ENCODE measurements around the gene THBD.
"Not testable (repeated sequence)": the region's sequence is repeated elsewhere in the genome, so short reads cannot be mapped to it uniquely, and the experiment has no call there.

The THBD gene

DNA sequence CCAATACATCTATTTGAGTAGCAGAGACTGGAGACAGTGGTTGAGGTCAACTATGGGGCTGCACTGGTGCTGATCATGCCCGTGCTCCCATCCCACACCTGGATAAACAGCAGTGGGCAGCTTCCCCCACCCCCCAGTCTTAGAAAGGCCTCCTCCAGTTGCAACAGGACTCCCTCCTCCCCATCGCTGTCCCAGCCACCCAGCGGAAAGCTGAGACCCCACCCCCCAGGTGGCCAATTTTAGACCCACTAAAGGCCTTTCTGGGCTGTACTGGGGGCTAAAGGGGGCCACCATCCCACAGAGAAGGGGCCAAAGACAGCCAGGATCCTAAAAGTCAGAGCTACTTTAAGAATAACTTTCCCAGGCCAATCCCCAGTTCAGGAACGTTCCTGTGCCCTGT lies 15.6 kb downstream of the THBD start:
- no peak for TF ChIP-seq SUZ12 (IDR thresholded peaks at IDR 0.05)
- TF ChIP-seq, protein P1, sequence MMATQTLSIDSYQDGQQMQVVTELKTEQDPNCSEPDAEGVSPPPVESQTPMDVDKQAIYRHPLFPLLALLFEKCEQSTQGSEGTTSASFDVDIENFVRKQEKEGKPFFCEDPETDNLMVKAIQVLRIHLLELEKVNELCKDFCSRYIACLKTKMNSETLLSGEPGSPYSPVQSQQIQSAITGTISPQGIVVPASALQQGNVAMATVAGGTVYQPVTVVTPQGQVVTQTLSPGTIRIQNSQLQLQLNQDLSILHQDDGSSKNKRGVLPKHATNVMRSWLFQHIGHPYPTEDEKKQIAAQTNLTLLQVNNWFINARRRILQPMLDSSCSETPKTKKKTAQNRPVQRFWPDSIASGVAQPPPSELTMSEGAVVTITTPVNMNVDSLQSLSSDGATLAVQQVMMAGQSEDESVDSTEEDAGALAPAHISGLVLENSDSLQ (IDR thresholded peaks at IDR 0.05), result no peak
- TF ChIP-seq FOXK2 (IDR thresholded peaks at IDR 0.05), result no peak
- no peak for TF ChIP-seq ARNT (IDR thresholded peaks at IDR 0.05)
- no peak for TF ChIP-seq L3MBTL2 (conservative IDR thresholded peaks at IDR 0.05)
- TF ChIP-seq FOXA1 (IDR thresholded peaks at IDR 0.05), result no peak
- no peak for TF ChIP-seq FOXM1 (IDR thresholded peaks at IDR 0.05; ENCODE audit: borderline replicate concordance)
- TF ChIP-seq HDGF (IDR thresholded peaks at IDR 0.05; ENCODE audit: borderline replicate concordance), result no peak
- TF ChIP-seq ELF4 (IDR thresholded peaks at IDR 0.05), result no peak
- no peak for TF ChIP-seq LEF1 (IDR thresholded peaks at IDR 0.05; ENCODE audit: borderline replicate concordance)
- TF ChIP-seq SP1 (IDR thresholded peaks at IDR 0.05), result no peak
- ChIA-PET CTCF (no interaction called here), POLR2A (no interaction called here)
- no peak for DNase-seq (ENCODE audit: extremely low spot score)

DNA sequence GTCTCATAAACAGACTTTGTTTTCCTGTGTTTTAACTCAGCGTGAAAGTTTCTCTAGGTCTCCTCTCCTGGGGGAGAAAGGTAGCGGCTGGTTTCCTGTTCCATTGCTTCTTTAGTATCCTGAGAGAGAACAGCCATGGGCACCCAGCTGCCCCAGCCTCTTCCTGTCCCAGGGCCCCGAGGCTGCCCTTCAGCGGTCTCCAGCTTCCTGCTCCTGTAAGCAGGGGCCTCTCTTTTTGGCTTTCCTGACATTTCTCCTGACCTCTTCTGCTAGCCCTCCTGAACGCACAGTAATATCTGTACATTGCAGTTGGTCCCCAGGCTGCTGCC lies 16.8 kb downstream of the THBD start:
- ChIA-PET POLR2A (no interaction called here), CTCF (no interaction called here)
- no peak for TF ChIP-seq L3MBTL2 (conservative IDR thresholded peaks at IDR 0.05)
- no peak for TF ChIP-seq LEF1 (IDR thresholded peaks at IDR 0.05; ENCODE audit: borderline replicate concordance)
- TF ChIP-seq CTBP1 (IDR thresholded peaks at IDR 0.05; ENCODE audit: borderline replicate concordance), result no peak
- TF ChIP-seq FOXA1 (IDR thresholded peaks at IDR 0.05), result no peak
- TF ChIP-seq NFRKB (IDR thresholded peaks at IDR 0.05), result no peak
- TF ChIP-seq TARDBP (IDR thresholded peaks at IDR 0.05), result no peak
- no peak for DNase-seq (ENCODE audit: extremely low spot score)

DNA sequence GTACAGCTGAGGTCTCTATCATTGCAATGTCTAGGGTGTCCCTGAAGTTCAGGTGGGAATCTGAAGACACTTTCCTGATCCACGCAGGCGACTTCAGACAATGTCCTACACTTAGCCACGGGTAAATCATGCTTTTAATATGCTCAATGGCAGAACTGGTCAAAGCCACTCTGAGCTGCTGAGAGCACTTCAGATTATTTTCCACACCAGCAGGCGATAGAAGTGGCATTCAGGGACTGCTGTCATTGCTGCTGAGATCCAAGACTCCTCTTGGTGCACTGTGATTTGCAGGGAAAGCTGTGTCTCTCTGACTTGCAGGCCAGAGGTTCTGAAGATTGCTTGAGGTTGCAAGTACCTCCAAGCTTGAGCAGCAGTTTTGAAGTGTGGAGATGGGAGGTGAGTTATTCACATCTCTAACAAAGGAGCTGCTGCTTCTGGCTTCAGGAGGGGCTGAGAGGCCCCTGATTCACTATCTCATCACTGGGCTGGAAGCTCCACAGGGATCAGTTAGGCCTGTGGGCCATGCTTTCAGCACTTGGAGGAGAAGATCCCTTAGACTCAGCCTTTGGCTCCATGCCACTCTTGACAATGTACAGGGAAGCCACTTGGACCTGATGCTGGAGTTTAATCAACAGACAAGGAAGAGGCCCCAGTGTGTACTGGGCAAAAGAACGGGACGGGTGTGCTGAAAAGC lies 17.3 kb downstream of the THBD start:
- POLR2A ChIA-PET, result no interaction called here
- CTCF ChIA-PET, result no interaction called here
- DNase-seq (ENCODE audit: extremely low spot score), result no peak
- TF ChIP-seq ZNF384 (IDR thresholded peaks at IDR 0.05), result no peak
- TF ChIP-seq, protein P1 (IDR thresholded peaks at IDR 0.05), result no peak

DNA sequence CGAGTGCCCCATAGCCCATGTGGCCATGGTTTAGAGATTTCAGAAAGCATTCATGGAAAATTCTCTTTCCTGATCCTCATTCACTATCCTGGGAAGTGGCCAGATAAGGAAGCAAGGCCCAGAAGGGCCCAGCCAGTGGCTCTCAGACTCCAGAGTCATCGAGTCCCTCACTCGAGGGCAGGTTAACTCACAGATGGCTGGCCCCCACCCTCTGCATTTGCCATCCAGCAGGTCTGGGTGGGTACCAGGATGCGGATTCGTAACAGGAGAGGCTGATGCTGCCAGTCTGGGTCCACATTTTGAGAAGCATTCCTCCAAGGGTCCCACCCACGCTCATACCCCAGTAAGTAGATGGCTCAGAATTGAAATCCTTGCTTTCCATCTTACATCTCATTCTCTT lies 18.1 kb downstream of the THBD start:
- DNase-seq (ENCODE audit: extremely low spot score), result no peak
- ChIA-PET POLR2A (no interaction called here), CTCF (no interaction called here)
- no peak for TF ChIP-seq BHLHE40 (IDR thresholded peaks at IDR 0.05; ENCODE audit: borderline replicate concordance)
- TF ChIP-seq TARDBP (IDR thresholded peaks at IDR 0.05), result no peak
- no peak for TF ChIP-seq ZNF384 (IDR thresholded peaks at IDR 0.05)
- TF ChIP-seq ELF4 (IDR thresholded peaks at IDR 0.05), result no peak
- TF ChIP-seq LEF1 (IDR thresholded peaks at IDR 0.05; ENCODE audit: borderline replicate concordance), result no peak
- TF ChIP-seq NFRKB (IDR thresholded peaks at IDR 0.05), result no peak

DNA sequence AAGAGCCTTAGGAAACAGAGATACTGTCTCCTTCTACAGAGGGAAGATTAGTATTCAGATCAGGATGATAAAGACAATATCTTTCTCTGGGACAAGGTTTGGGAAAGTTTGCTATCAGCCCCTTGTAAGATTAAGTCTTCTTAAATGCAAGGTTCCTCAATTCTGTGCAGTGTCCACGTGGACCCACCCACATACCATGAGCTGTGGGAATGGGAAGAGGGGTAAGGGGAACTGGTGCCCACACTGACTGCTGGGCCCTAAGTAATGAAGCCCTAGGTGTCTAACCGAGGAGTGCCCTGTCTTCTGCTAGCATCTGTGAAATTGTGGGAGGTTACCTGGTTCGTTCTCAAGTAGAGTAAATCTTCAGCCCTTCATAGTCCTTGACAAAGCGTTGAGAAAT lies 20.1 kb downstream of the THBD start:
- POLR2A ChIA-PET, result no interaction called here
- CTCF ChIA-PET, result no interaction called here
- TF ChIP-seq ELF4 (IDR thresholded peaks at IDR 0.05), result no peak
- TF ChIP-seq ARNT (IDR thresholded peaks at IDR 0.05), result no peak
- no peak for DNase-seq (ENCODE audit: extremely low spot score)

DNA sequence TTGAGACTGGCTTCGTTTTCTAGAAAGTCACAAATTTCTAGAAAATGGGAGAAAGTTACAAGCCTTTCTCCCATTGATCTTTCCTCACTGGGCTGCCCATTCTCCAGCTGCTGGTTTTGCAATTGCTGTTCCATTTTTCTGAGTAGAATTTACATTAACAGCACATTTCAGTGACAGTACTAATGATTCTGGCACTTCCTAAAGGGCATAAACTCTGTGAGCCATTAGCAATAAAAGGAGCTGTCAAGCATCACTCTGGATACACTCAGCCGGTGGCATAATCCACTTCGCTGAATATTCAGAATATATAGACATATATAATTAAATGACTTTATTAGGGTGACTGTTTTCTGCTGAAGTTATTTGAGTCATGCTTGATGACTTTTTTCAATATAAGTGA lies 21.1 kb downstream of the THBD start:
- POLR2A ChIA-PET, result no interaction called here
- TF ChIP-seq ELF4 (IDR thresholded peaks at IDR 0.05) (no peak), L3MBTL2 (conservative IDR thresholded peaks at IDR 0.05) (no peak), FOXK2 (IDR thresholded peaks at IDR 0.05) (no peak), NFRKB (IDR thresholded peaks at IDR 0.05) (no peak), FOXM1 (IDR thresholded peaks at IDR 0.05; ENCODE audit: borderline replicate concordance) (no peak), BHLHE40 (IDR thresholded peaks at IDR 0.05; ENCODE audit: borderline replicate concordance) (no peak), SP1 (IDR thresholded peaks at IDR 0.05) (no peak), SUZ12 (IDR thresholded peaks at IDR 0.05) (no peak), LEF1 (IDR thresholded peaks at IDR 0.05; ENCODE audit: borderline replicate concordance) (no peak), HDGF (IDR thresholded peaks at IDR 0.05; ENCODE audit: borderline replicate concordance) (no peak)
- TF ChIP-seq, protein P1 (IDR thresholded peaks at IDR 0.05), result no peak
- DNase-seq (ENCODE audit: extremely low spot score), result no peak
- CTCF ChIA-PET, result no interaction called here

DNA sequence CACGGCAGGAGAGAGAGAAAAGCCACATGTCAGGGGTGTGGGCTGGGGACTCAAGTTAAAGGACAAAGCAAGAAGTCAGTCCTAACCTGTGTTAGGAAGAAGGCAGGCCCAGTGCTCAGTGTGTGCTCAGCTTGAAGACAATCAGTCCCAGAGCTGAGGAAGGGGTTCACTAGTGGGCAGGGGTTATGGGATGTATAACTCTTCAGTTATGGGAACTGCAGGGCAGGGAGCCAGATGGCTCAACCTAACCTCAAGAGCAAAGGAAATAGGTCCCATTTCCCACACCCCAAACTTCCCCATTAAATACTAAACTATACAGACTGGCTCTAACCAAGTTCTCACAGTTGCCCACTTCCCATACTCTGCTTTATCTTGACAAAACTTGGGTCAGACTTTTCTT lies 21.8 kb downstream of the THBD start:
- no peak for DNase-seq (ENCODE audit: extremely low spot score)
- ChIA-PET CTCF (no interaction called here), POLR2A (no interaction called here)
- TF ChIP-seq BHLHE40 (IDR thresholded peaks at IDR 0.05; ENCODE audit: borderline replicate concordance), result no peak
- no peak for TF ChIP-seq HDGF (IDR thresholded peaks at IDR 0.05; ENCODE audit: borderline replicate concordance)
- TF ChIP-seq TARDBP (IDR thresholded peaks at IDR 0.05), result no peak
- TF ChIP-seq CTBP1 (IDR thresholded peaks at IDR 0.05; ENCODE audit: borderline replicate concordance), result no peak
- TF ChIP-seq, protein P1 (IDR thresholded peaks at IDR 0.05), result no peak
- no peak for TF ChIP-seq LEF1 (IDR thresholded peaks at IDR 0.05; ENCODE audit: borderline replicate concordance)
- no peak for TF ChIP-seq FOXM1 (IDR thresholded peaks at IDR 0.05; ENCODE audit: borderline replicate concordance)
- no peak for TF ChIP-seq SUZ12 (IDR thresholded peaks at IDR 0.05)
- no peak for TF ChIP-seq FOXA1 (IDR thresholded peaks at IDR 0.05)
- no peak for TF ChIP-seq NFRKB (IDR thresholded peaks at IDR 0.05)
- TF ChIP-seq L3MBTL2 (conservative IDR thresholded peaks at IDR 0.05), result no peak
- no peak for TF ChIP-seq ZNF384 (IDR thresholded peaks at IDR 0.05)

DNA sequence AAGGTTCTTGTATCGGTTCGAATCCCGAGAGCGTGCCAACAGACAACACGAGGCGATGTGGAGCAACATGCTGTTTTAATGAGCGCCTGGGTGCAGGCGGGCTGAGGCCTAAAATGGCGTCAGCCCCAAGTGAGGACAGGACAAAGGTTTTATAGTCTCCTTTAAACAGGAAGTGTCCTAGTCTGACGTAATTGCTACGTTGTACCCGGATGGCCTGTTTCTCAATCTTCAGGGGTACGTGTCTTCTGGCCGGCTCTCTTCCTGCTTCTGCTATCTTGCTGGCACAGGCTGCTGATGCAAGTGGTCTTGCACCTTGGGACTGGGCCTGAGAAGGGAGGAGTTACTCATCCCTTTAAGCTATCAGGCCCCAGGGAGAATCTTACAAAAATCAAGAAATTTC lies 24.0 kb downstream of the THBD start:
- CTCF ChIA-PET; DNase-seq (ENCODE audit: extremely low spot score); POLR2A ChIA-PET: not testable (repeated sequence)
